HG02798 (cell line): ENCODE results near the gene LCA5L.

Source experiments
- ATAC-seq: cut with Tn5 transposase; IDR thresholded peaks from one replicate; pipeline ENCODE4 v1.9.1; 2021; ENCODE audit warnings: mild to moderate bottlenecking; ENCODE audit not compliant: unreplicated experiment, poor library complexity

The LCA5L gene

GRCh38 chr21:39445321-39446269 is at the start of gene LCA5L:
Gene LCA5L, minus strand, starts transcription at chr21:39445778. Its CDS starts 17,285 bp downstream, at chr21:39428493.
- peak; percentile 95 for ATAC-seq

- no peak for ATAC-seq
These were observed 43.9 kb upstream of the LCA5L start for GRCh38 chr21:39489380-39489924.

GRCh38 chr21:39484711-39485276 is 39.2 kb upstream of the LCA5L start:
- no peak for ATAC-seq

GRCh38 chr21:39483917-39484316 is 38.3 kb upstream of the LCA5L start:
- ATAC-seq, result no peak

- no peak for ATAC-seq
These were observed 36.3 kb upstream of the LCA5L start for GRCh38 chr21:39481886-39482285.

GRCh38 chr21:39480271-39480670 is 34.7 kb upstream of the LCA5L start:
- no peak for ATAC-seq

- no peak for ATAC-seq
These were observed 34.2 kb upstream of the LCA5L start for GRCh38 chr21:39479814-39480182.

- ATAC-seq, result no peak
These were observed 33.7 kb upstream of the LCA5L start for GRCh38 chr21:39479164-39479813.

GRCh38 chr21:39474611-39475010 is 29.0 kb upstream of the LCA5L start:
- no peak for ATAC-seq

GRCh38 chr21:39472786-39473185 is 27.2 kb upstream of the LCA5L start:
- no peak for ATAC-seq

- no peak for ATAC-seq
These were observed 26.0 kb upstream of the LCA5L start for GRCh38 chr21:39471598-39471997.

GRCh38 chr21:39468559-39468958 is 23.0 kb upstream of the LCA5L start:
- no peak for ATAC-seq

GRCh38 chr21:39467746-39468145 is 22.2 kb upstream of the LCA5L start:
- no peak for ATAC-seq

- no peak for ATAC-seq
These were observed 21.0 kb upstream of the LCA5L start for GRCh38 chr21:39466584-39466983.

- ATAC-seq, result no peak
These were observed 17.7 kb upstream of the LCA5L start for GRCh38 chr21:39463308-39463707.

- ATAC-seq, result no peak
These were observed 15.8 kb upstream of the LCA5L start for GRCh38 chr21:39461419-39461818.

GRCh38 chr21:39456665-39457064 is 11.1 kb upstream of the LCA5L start:
- ATAC-seq, result no peak

GRCh38 chr21:39454949-39455668 is 9.5 kb upstream of the LCA5L start:
- no peak for ATAC-seq

- ATAC-seq, result no peak
These were observed 8.1 kb upstream of the LCA5L start for GRCh38 chr21:39453571-39454179.

GRCh38 chr21:39452970-39453342 is 7.4 kb upstream of the LCA5L start:
- ATAC-seq, result no peak
